Measurements from ENCODE around the gene MYPN. TPM values are rescaled to one million over a fixed set of nuclear protein-coding genes. Genes with fewer than 3 reads are reported as not detected.

Gene MYPN
- total RNA-seq, 2 donors from 2014 or later: not detected

DNA sequence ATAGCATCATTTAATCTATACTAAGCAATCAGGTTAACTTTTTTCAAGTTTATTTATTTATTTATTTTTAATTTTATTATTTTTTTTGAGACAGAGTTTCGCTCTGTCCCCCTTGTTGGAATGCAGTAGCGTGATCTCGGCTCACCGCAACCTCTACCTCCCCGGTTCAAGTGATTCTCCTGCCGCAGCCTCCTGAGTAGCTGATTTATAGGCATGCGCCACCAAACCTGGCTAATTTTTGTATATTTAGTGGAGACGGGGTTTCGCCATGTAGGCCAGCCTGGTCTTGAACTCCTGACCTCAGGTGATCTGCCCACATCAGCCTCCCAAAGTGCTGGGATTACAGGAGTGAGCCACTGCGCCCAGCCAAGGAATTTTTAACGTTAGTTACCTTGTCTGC, 635 bp upstream of the MYPN start:
- TF ChIP-seq, protein P1, sequence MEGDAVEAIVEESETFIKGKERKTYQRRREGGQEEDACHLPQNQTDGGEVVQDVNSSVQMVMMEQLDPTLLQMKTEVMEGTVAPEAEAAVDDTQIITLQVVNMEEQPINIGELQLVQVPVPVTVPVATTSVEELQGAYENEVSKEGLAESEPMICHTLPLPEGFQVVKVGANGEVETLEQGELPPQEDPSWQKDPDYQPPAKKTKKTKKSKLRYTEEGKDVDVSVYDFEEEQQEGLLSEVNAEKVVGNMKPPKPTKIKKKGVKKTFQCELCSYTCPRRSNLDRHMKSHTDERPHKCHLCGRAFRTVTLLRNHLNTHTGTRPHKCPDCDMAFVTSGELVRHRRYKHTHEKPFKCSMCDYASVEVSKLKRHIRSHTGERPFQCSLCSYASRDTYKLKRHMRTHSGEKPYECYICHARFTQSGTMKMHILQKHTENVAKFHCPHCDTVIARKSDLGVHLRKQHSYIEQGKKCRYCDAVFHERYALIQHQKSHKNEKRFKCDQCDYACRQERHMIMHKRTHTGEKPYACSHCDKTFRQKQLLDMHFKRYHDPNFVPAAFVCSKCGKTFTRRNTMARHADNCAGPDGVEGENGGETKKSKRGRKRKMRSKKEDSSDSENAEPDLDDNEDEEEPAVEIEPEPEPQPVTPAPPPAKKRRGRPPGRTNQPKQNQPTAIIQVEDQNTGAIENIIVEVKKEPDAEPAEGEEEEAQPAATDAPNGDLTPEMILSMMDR (conservative IDR thresholded peaks at IDR 0.05): no peak
- Histone ChIP-seq H3K27me3 (ENCODE audit: control insufficient read depth, insufficient read depth, low read length, poor library complexity, severe bottlenecking) (no peaks in the 10 kb centered on the region), H3K9me3 (ENCODE audit: control insufficient read depth, low read length) (no peaks in the 10 kb centered on the region), H3K9ac (ENCODE audit: extremely low read depth, low read length, poor library complexity, severe bottlenecking) (no peak overlapping the region), H3K27ac (ENCODE audit: low read depth, low read length) (no peak overlapping the region), H3K4me3 (ENCODE audit: low read length) (no peak overlapping the region), H3K36me3 (ENCODE audit: control insufficient read depth, insufficient read depth, low read length) (no peaks in the 10 kb centered on the region), H3K4me1 (ENCODE audit: control insufficient read depth, insufficient read depth, low read length) (peaks cover 3% of the 10 kb centered on the region)
- Mint-ChIP-seq H3K4me1 (peaks cover 3% of the 10 kb centered on the region), H3K9me3 (no peaks in the 10 kb centered on the region), H3K36me3 (ENCODE audit: low read depth) (no peaks in the 10 kb centered on the region), H3K27me3 (ENCODE audit: insufficient read depth) (no peaks in the 10 kb centered on the region), H3K27ac (no peak overlapping the region), H3K4me3 (no peak overlapping the region)
- no peak for DNase-seq
- WGBS, 2 experiments (ENCODE audit: insufficient coverage in 1 of 2, insufficient read length in 1 of 2): 87 to 94% methylated on average over 5 to 11 of the region's 11 CpGs

DNA sequence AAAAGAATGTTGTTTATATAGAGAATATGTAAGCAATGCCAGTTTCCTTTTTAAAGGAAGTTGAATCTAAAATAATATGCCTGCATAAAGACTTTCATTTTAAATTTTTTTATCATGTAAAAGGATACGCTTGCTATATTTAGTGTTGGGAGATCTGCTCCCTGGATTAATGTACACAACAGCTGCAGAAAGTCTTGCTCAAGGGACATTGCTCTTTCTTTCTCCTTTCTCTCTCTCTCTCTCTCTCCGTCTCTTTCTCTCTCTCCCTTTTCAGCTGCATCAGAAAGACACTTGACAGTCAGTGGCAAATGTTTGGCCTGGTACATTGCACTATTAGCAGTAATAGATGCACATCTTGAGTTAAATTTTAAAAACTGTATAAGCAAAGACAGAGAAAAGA, 739 bp downstream of the MYPN start:
- H3K4me1 Mint-ChIP-seq: peaks cover 3% of the 10 kb centered on the region
- no peak overlapping the region for H3K9ac ChIP-seq (ENCODE audit: extremely low read depth, low read length, poor library complexity, severe bottlenecking)
- peaks cover 3% of the 10 kb centered on the region for H3K4me1 ChIP-seq (ENCODE audit: control insufficient read depth, insufficient read depth, low read length)
- H3K27ac ChIP-seq (ENCODE audit: low read depth, low read length): no peak overlapping the region
- no peaks in the 10 kb centered on the region for H3K27me3 ChIP-seq (ENCODE audit: control insufficient read depth, insufficient read depth, low read length, poor library complexity, severe bottlenecking)
- H3K4me3 Mint-ChIP-seq: no peak overlapping the region
- no peak for DNase-seq
- 100% methylated on average over 2 of the region's 2 CpGs; no CpG with 5 or more reads in 1 of the 2 experiments for WGBS, 2 experiments (ENCODE audit: insufficient coverage in 1 of 2, insufficient read length in 1 of 2)
- H3K27ac Mint-ChIP-seq: no peak overlapping the region
- no peaks in the 10 kb centered on the region for H3K36me3 Mint-ChIP-seq (ENCODE audit: low read depth)
- TF ChIP-seq, protein P1 (conservative IDR thresholded peaks at IDR 0.05): no peak
- H3K27me3 Mint-ChIP-seq (ENCODE audit: insufficient read depth): no peaks in the 10 kb centered on the region
- H3K4me3 ChIP-seq (ENCODE audit: low read length): no peak overlapping the region
- no peaks in the 10 kb centered on the region for H3K9me3 ChIP-seq (ENCODE audit: control insufficient read depth, low read length)
- no peaks in the 10 kb centered on the region for H3K36me3 ChIP-seq (ENCODE audit: control insufficient read depth, insufficient read depth, low read length)
- H3K9me3 Mint-ChIP-seq: no peaks in the 10 kb centered on the region

DNA sequence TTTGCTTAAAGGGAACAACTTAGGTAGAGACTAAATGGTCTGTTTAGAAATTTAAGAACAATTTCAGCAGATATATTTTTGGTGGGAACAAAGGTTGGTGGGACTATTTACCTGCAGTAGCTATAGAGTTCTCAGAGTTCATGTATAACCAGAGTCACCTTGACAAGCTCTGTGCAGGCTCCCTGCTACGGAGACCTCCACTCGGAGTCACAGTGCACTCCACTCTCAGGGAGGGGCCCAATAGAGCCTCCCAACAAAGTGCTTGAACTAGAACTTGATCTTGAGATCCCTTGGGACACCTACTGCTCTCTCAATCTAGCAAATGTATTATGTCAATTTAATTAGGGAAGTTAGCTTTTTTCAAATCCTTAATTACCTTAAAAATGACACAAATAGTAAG, 2.3 kb downstream of the MYPN start:
- no peaks in the 10 kb centered on the region for H3K9me3 Mint-ChIP-seq
- no peak overlapping the region for H3K4me3 Mint-ChIP-seq
- Histone ChIP-seq H3K27ac (ENCODE audit: low read depth, low read length) (no peak overlapping the region), H3K9me3 (ENCODE audit: control insufficient read depth, low read length) (no peaks in the 10 kb centered on the region), H3K27me3 (ENCODE audit: control insufficient read depth, insufficient read depth, low read length, poor library complexity, severe bottlenecking) (no peaks in the 10 kb centered on the region), H3K9ac (ENCODE audit: extremely low read depth, low read length, poor library complexity, severe bottlenecking) (no peak overlapping the region), H3K36me3 (ENCODE audit: control insufficient read depth, insufficient read depth, low read length) (no peaks in the 10 kb centered on the region), H3K4me1 (ENCODE audit: control insufficient read depth, insufficient read depth, low read length) (peaks cover 3% of the 10 kb centered on the region), H3K4me3 (ENCODE audit: low read length) (no peak overlapping the region)
- WGBS, 2 experiments (ENCODE audit: insufficient coverage in 1 of 2, insufficient read length in 1 of 2): 90% methylated on average over 2 of the region's 2 CpGs; no CpG with 5 or more reads in 1 of the 2 experiments
- H3K36me3 Mint-ChIP-seq (ENCODE audit: low read depth): no peaks in the 10 kb centered on the region
- DNase-seq: no peak
- no peaks in the 10 kb centered on the region for H3K27me3 Mint-ChIP-seq (ENCODE audit: insufficient read depth)
- H3K4me1 Mint-ChIP-seq: no peaks in the 10 kb centered on the region
- H3K27ac Mint-ChIP-seq: no peak overlapping the region
- TF ChIP-seq, protein P1 (conservative IDR thresholded peaks at IDR 0.05): no peak
